SH-SY5Y (cell line): ENCODE data around the gene OLFML3.

Experiments used
- GATA2 ChIP-seq: IDR thresholded peaks from 2 replicates; pipeline ENCODE4 v1.6.1; 2011; ENCODE audit warnings: mild to moderate bottlenecking, low read depth, low read length
- GATA3 ChIP-seq: IDR thresholded peaks from 2 replicates; pipeline ENCODE4 v1.6.1; 2011; ENCODE audit warnings: low read depth, mild to moderate bottlenecking, low read length, moderate library complexity

DNA sequence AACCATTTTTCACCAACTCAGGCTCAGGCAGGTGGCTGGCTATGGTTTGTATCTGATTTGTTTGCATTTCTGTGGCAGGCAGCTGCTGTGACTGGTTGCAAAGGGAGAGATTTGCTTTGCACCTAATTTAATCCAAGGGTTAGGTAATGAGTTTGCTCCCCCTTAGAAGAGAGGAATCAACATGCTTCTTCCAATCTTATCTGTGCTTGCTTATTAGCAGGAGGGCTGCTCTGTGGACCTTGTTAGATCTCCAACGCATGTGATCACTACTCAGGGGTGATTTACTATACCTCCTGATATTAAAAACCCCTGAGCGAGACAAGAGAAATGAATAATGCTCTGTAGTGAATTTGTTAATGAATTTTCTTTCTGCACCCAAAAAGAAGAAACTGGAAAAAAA lies 20.5 kb downstream of the OLFML3 start:
- TF ChIP-seq GATA2 = no peak
- no peak for TF ChIP-seq GATA3
